H1 (cell line): ENCODE results near the gene CERCAM. TPM values are rescaled to one million over a fixed set of nuclear protein-coding genes. Genes with fewer than 3 reads are reported as not detected.

Source experiments
- CTCF ChIA-PET: fragments of 300-600 bp; sonication (Branson Sonifier 250); formaldehyde crosslinking; loops from one replicate; lab custom pipeline; 2021; ENCODE audit not compliant: partially characterized antibody; lab: Charles Lee
- POLR2A ChIA-PET: fragments of 300-600 bp; sonication (Branson Sonifier 250); formaldehyde crosslinking; loops from one replicate; lab custom pipeline; 2021; ENCODE audit warnings: inconsistent platforms; ENCODE audit not compliant: partially characterized antibody; lab: Charles Lee
- DNase-seq, 2 experiments: peaks; one replicate each; pipeline versions ENCODE4 v3.0.0 to v3.0.0-alpha.2; 2010 to 2022; ENCODE audit warnings: low spot score in 2 of 2, low read depth in 1 of 2, mixed read lengths in 1 of 2
- FAIRE-seq: peaks from 2 replicates; lab custom pipeline; 2011; peaks lifted over from hg19 to GRCh38; lab: Jason Lieb, UNC
- H2AFZ ChIP-seq: 2 replicates; pipeline ENCODE4 v1.8.1; 2012; ENCODE audit warnings: low read length, inconsistent platforms
- H2AK5ac ChIP-seq: 2 replicates; pipeline ENCODE4 v1.6.1; 2013; ENCODE audit warnings: low read depth, low read length
- H2BK120ac ChIP-seq: replicated peaks from 2 replicates; pipeline ENCODE3; 2013; ENCODE audit warnings: low read depth, low read length, inconsistent platforms
- H2BK12ac ChIP-seq: 2 replicates; pipeline ENCODE4 v1.6.1; 2013; ENCODE audit warnings: low read depth, low read length
- H2BK15ac ChIP-seq: 2 replicates; pipeline ENCODE4 v1.6.1; 2013; ENCODE audit warnings: low read length
- H2BK20ac ChIP-seq: 2 replicates; pipeline ENCODE4 v1.6.1; 2013; ENCODE audit warnings: low read length
- H2BK5ac ChIP-seq: 2 replicates; pipeline ENCODE4 v1.6.1; 2013; ENCODE audit warnings: low read depth, low read length
- H3K14ac ChIP-seq: 2 replicates; pipeline ENCODE4 v1.6.1; 2013; ENCODE audit warnings: inconsistent platforms; ENCODE audit not compliant: insufficient read length
- H3K18ac ChIP-seq: 2 replicates; pipeline ENCODE4 v1.6.1; 2013; ENCODE audit warnings: low read length; ENCODE audit errors: extremely low read depth
- H3K23ac ChIP-seq: 2 replicates; pipeline ENCODE4 v1.6.1; 2013; ENCODE audit warnings: inconsistent platforms; ENCODE audit not compliant: insufficient read length
- H3K23me2 ChIP-seq: 2 replicates; pipeline ENCODE4 v1.6.1; 2013; ENCODE audit warnings: low read depth, low read length
- H3K27ac ChIP-seq: 2 replicates; pipeline ENCODE4 v1.6.1; 2011; ENCODE audit warnings: low read depth, low read length, inconsistent platforms
- H3K27me3 ChIP-seq, 4 experiments: replicated peaks in 1 of 4; 1 replicate in 1 of 4; 2 replicates in 3 of 4; pipeline versions ENCODE4 v1.6.1 to v1.8.1; 2011 to 2013; ENCODE audit warnings: low read length in 3 of 4, mild to moderate bottlenecking in 3 of 4, inconsistent platforms in 2 of 4, mixed read lengths in 2 of 4, moderate library complexity in 1 of 4; ENCODE audit not compliant: control insufficient read depth in 3 of 4, insufficient read depth in 3 of 4; ENCODE audit errors: extremely low read depth in 1 of 4
- H3K36me3 ChIP-seq, 4 experiments: 2 replicates each; pipeline versions ENCODE4 v1.6.1 to v1.8.1; 2011 to 2013; ENCODE audit warnings: mild to moderate bottlenecking in 4 of 4, low read length in 3 of 4, moderate library complexity in 2 of 4, control low read depth in 1 of 4, inconsistent platforms in 1 of 4; ENCODE audit not compliant: insufficient read depth in 4 of 4, control insufficient read depth in 2 of 4
- H3K4ac ChIP-seq: replicated peaks from 2 replicates; pipeline ENCODE3; 2013; ENCODE audit warnings: low read length, low read depth, mixed read lengths, inconsistent platforms; ENCODE audit not compliant: insufficient read length
- H3K4me1 ChIP-seq, 4 experiments: replicated peaks in 1 of 4; 1 replicate in 1 of 4; 2 replicates in 3 of 4; pipeline versions ENCODE4 v1.6.1 to v1.8.1; 2011 to 2013; ENCODE audit warnings: low read length in 3 of 4, inconsistent platforms in 2 of 4, mixed read lengths in 1 of 4; ENCODE audit not compliant: insufficient read depth in 4 of 4, control insufficient read depth in 3 of 4
- H3K4me2 ChIP-seq, 2 experiments: 2 replicates each; pipeline versions ENCODE4 v1.6.1 to v1.8.1; 2011 to 2013; ENCODE audit warnings: low read depth in 2 of 2, low read length in 2 of 2, control low read depth in 1 of 2, inconsistent platforms in 1 of 2, mild to moderate bottlenecking in 1 of 2; ENCODE audit not compliant: insufficient read depth in 1 of 2
- H3K4me3 ChIP-seq, 4 experiments: fragments of 200-600, 300-600 bp in 1 of 4; sonication (generic), shearing (Covaris generic), sonication (Bioruptor Twin) in 1 of 4; 2 replicates each; pipeline versions ENCODE4 v1.5.1 to v1.8.1; 2011 to 2016; ENCODE audit warnings: low read length in 4 of 4, low read depth in 3 of 4, control low read depth in 2 of 4, inconsistent platforms in 2 of 4, mild to moderate bottlenecking in 2 of 4, mixed read lengths in 1 of 4, moderate library complexity in 1 of 4; ENCODE audit not compliant: insufficient read depth in 2 of 4; ENCODE audit errors: extremely low read depth in 1 of 4
- H3K56ac ChIP-seq: replicated peaks from 2 replicates; pipeline ENCODE3; 2013; ENCODE audit warnings: low read depth, mild to moderate bottlenecking, mixed read lengths, low read length, inconsistent platforms; ENCODE audit not compliant: insufficient read length
- H3K79me1 ChIP-seq: 2 replicates; pipeline ENCODE4 v1.6.1; 2013; ENCODE audit warnings: low read depth, low read length, control low read depth
- H3K79me2 ChIP-seq, 2 experiments: 2 replicates each; pipeline versions ENCODE4 v1.6.1 to v1.8.1; 2012 to 2013; ENCODE audit warnings: low read length in 2 of 2, mild to moderate bottlenecking in 2 of 2, inconsistent platforms in 1 of 2; ENCODE audit not compliant: insufficient read depth in 2 of 2, control insufficient read depth in 1 of 2
- H3K9ac ChIP-seq, 4 experiments: replicated peaks in 1 of 4; 1 replicate in 1 of 4; 2 replicates in 3 of 4; pipeline versions ENCODE4 v1.6.1 to v1.8.1; 2011 to 2013; ENCODE audit warnings: low read depth in 3 of 4, low read length in 3 of 4, control low read depth in 2 of 4, mild to moderate bottlenecking in 2 of 4, moderate library complexity in 2 of 4, inconsistent platforms in 1 of 4; ENCODE audit errors: extremely low read depth in 1 of 4
- H3K9me3 ChIP-seq, 2 experiments: 2 replicates each; pipeline versions ENCODE4 v1.6.1 to v1.8.1; 2012 to 2013; ENCODE audit warnings: mild to moderate bottlenecking in 2 of 2, moderate library complexity in 2 of 2, control low read depth in 1 of 2, inconsistent platforms in 1 of 2, low read depth in 1 of 2, low read length in 1 of 2, mixed read lengths in 1 of 2; ENCODE audit not compliant: insufficient read depth in 2 of 2
- H4K20me1 ChIP-seq, 2 experiments: replicated peaks in 1 of 2; 2 replicates each; pipeline versions ENCODE3 to v1.8.1; 2011 to 2013; ENCODE audit warnings: inconsistent platforms in 2 of 2, low read length in 2 of 2, mild to moderate bottlenecking in 1 of 2; ENCODE audit not compliant: insufficient read depth in 2 of 2, control insufficient read depth in 1 of 2
- H4K5ac ChIP-seq: 2 replicates; pipeline ENCODE4 v1.6.1; 2013; ENCODE audit warnings: low read length, low read depth, mixed read lengths, inconsistent platforms; ENCODE audit not compliant: insufficient read length
- H4K8ac ChIP-seq: 2 replicates; pipeline ENCODE4 v1.8.0; 2013; ENCODE audit warnings: mild to moderate bottlenecking, moderate library complexity, low read length, inconsistent platforms; ENCODE audit not compliant: insufficient read depth; ENCODE audit errors: extremely low read depth
- H4K91ac ChIP-seq: replicated peaks from 2 replicates; pipeline ENCODE3; 2013; ENCODE audit warnings: low read length, mixed read lengths, inconsistent platforms; ENCODE audit not compliant: insufficient read length
- CHD1 ChIP-seq: IDR thresholded peaks from 2 replicates; pipeline ENCODE4 v1.6.1; 2012; ENCODE audit warnings: low read depth, low read length, improper control_type of control experiment
- CREB1 ChIP-seq: IDR thresholded peaks from 2 replicates; pipeline ENCODE4 v1.6.1; 2012; ENCODE audit warnings: inconsistent platforms
- E2F6 ChIP-seq: IDR thresholded peaks from 2 replicates; pipeline ENCODE4 v1.6.1; 2012; ENCODE audit warnings: inconsistent platforms
- EP300 ChIP-seq, 2 experiments: IDR thresholded peaks; 1 replicate in 1 of 2; 2 replicates in 1 of 2; pipeline ENCODE4 v1.6.1; 2011 to 2012; ENCODE audit warnings: low read depth in 2 of 2, low read length in 2 of 2, mild to moderate bottlenecking in 2 of 2, borderline replicate concordance in 1 of 2, inconsistent platforms in 1 of 2, moderate library complexity in 1 of 2
- FOSL1 ChIP-seq: IDR thresholded peaks from 2 replicates; pipeline ENCODE4 v1.6.1; 2011; ENCODE audit warnings: mild to moderate bottlenecking, low read depth, low read length, moderate library complexity; ENCODE audit not compliant: insufficient read depth
- GTF2F1 ChIP-seq: IDR thresholded peaks from 2 replicates; pipeline ENCODE4 v1.6.1; 2012; ENCODE audit warnings: low read depth, low read length, improper control_type of control experiment, borderline replicate concordance
- HDAC2 ChIP-seq, 2 experiments: fragments of 300-600 bp in 1 of 2; sonication (generic) in 1 of 2; IDR thresholded peaks; 2 replicates each; pipeline ENCODE4 v1.6.1; 2011 to 2012; ENCODE audit warnings: low read depth in 2 of 2, low read length in 2 of 2, mild to moderate bottlenecking in 2 of 2, moderate library complexity in 2 of 2, borderline replicate concordance in 1 of 2, inconsistent platforms in 1 of 2
- POU5F1 ChIP-seq: IDR thresholded peaks from 2 replicates; pipeline ENCODE4 v1.6.1; 2011; ENCODE audit warnings: low read depth, mild to moderate bottlenecking, low read length, moderate library complexity
- SAP30 ChIP-seq: fragments of 300-600 bp; sonication (generic); IDR thresholded peaks from 2 replicates; pipeline ENCODE4 v1.7.1; 2012; ENCODE audit warnings: low read length, moderate library complexity, mild to moderate bottlenecking, inconsistent platforms; ENCODE audit not compliant: insufficient read depth, insufficient replicate concordance
- TAF1 ChIP-seq: IDR thresholded peaks from 2 replicates; pipeline ENCODE4 v1.6.1; 2011; ENCODE audit warnings: mild to moderate bottlenecking, low read depth, low read length
- WGBS, 2 experiments: shearing (Covaris generic) in 1 of 2; methylation state at CpG; one replicate each; pipeline versions ENCODE4 v1.1.6 to v1.1.7; 2013 to 2015; ENCODE audit warnings: low lambda C conversion rate in 2 of 2, mixed read lengths in 2 of 2, inconsistent platforms in 1 of 2, low coverage in 1 of 2, missing lambda C conversion rate in 1 of 2; ENCODE audit not compliant: insufficient replicate concordance in 2 of 2, insufficient coverage in 1 of 2, insufficient read length in 1 of 2; ENCODE audit errors: extremely low coverage in 1 of 2, missing lambda C conversion rate in 1 of 2; 5-methylcytosine and 5-hydroxymethylcytosine counted together
- polyA plus RNA-seq, 7 experiments: library from polyadenylated mRNA; depleted of rRNA in 3 of 7; stranded (reverse) in 5 of 7; unstranded in 2 of 7; fragments of >200 nt in 5 of 7; fragments of 200-250 nt in 2 of 7; gene quantifications; 1 replicate in 5 of 7; 2 replicates in 1 of 7; 4 replicates in 1 of 7; pipeline versions ENCODE4 v1.2.1 to v1.2.3, GENCODE V29; 2011 to 2013; ENCODE audit warnings: missing spikeins in 2 of 7, mixed read lengths in 2 of 7
- total RNA-seq: library from RNA; stranded (reverse); fragmentation: NEBNext Ultra II Directional; extraction: Animal tissue kit (Norgen Biotek cat#: 25700); gene quantifications from 2 replicates; pipeline ENCODE4 v1.2.1, GENCODE V29; 2021
- TF ChIP-seq, protein P1 (sequence below): IDR thresholded peaks from 2 replicates; pipeline ENCODE4 v1.6.1; 2012; ENCODE audit warnings: low read length, inconsistent platforms

The CERCAM gene
- total and polyA plus RNA-seq, 2 of the 8 experiments (the other 6 are each of a cell fraction or from before 2014, with no cell fraction given): 3.1 to 5.2 TPM

DNA sequence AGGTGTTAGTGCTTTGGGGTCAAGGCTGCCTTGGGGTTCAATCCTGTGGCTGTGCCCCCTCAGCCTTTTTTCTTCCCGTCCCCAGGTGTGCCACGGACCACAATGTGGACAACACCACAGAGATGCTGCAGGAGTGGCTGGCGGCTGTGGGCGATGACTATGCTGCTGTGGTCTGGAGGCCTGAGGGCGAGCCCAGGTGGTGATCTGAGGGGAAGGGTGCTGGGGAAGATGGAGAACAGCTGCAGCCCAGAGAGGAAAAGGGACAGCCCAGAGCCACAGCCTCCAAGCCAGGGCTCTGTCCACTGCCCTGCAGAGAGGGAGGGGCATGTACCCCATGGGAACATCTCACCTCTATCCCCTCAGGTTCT is 2.1 kb downstream of the CERCAM start:
- ChIA-PET CTCF (interaction anchor here (0.7 to 5.9 kb wide), 8 partner anchors 10 to 60 kb away, joined by 3 to 40 read pairs (median 4); no protein-coding TSS in a partner anchor), POLR2A (interaction anchor here (0.6 to 1.3 kb wide), 2 partner anchors 33 to 69 kb away, joined by 3 read pairs; no protein-coding TSS in a partner anchor)
- no peak overlapping the region for H3K4ac ChIP-seq
- no peaks in the 10 kb centered on the region for H4K20me1 ChIP-seq
- H4K5ac ChIP-seq: no peak overlapping the region
- H3K23me2 ChIP-seq: peaks cover 6% of the 10 kb centered on the region; the same call in 1 of the 2 replicates
- no peak overlapping the region for H2AK5ac ChIP-seq
- no peaks in the 10 kb centered on the region for H3K9me3 ChIP-seq
- H2BK120ac ChIP-seq: no peak overlapping the region
- no peak overlapping the region for H2BK5ac ChIP-seq
- H2BK12ac ChIP-seq: no peak overlapping the region; the same call in 1 of the 2 replicates
- no peak overlapping the region for H3K14ac ChIP-seq
- DNase-seq: no peak
- no peak overlapping the region for H3K23ac ChIP-seq
- H3K4me2 ChIP-seq: no peak overlapping the region
- H3K4me1 ChIP-seq: peaks cover 0 to 9% (median 5%) of the 10 kb centered on the region in 4 experiments; a peak in 4 of 7 replicates
- H3K79me2 ChIP-seq: no peaks in the 10 kb centered on the region
- H3K27me3 ChIP-seq: peaks cover 5 to 39% (median 31%) of the 10 kb centered on the region in 4 experiments; a peak in 6 of 7 replicates
- H2BK15ac ChIP-seq: no peak overlapping the region
- no peak overlapping the region for H4K91ac ChIP-seq
- no peak overlapping the region for H4K8ac ChIP-seq
- no peak overlapping the region for H2AFZ ChIP-seq
- no peaks in the 10 kb centered on the region for H3K79me1 ChIP-seq
- H3K9ac ChIP-seq: no peak overlapping the region
- H3K4me3 ChIP-seq: no peak overlapping the region
- no peak overlapping the region for H3K27ac ChIP-seq
- H3K18ac ChIP-seq: no peak overlapping the region
- 80% methylated on average over 5 of the region's 5 CpGs; no CpG with 5 or more reads in 1 of the 2 experiments for WGBS, 2 experiments
- no peaks in the 10 kb centered on the region for H3K36me3 ChIP-seq
- no peak overlapping the region for H3K56ac ChIP-seq
- FAIRE-seq: no peak
- H2BK20ac ChIP-seq: no peak overlapping the region
- TF ChIP-seq FOSL1: no peak
- no peak for TF ChIP-seq CREB1
- no peak for TF ChIP-seq HDAC2 (IDR thresholded peaks at IDR 0.05; ENCODE audit: borderline replicate concordance in 1 of 2, low read depth in 2 of 2, low read length in 2 of 2)
- no peak for TF ChIP-seq SAP30
- TF ChIP-seq EP300 (IDR thresholded peaks at IDR 0.05; ENCODE audit: borderline replicate concordance in 1 of 2, low read depth in 2 of 2, low read length in 2 of 2): no peak
- no peak for TF ChIP-seq POU5F1
- TF ChIP-seq, protein P1, sequence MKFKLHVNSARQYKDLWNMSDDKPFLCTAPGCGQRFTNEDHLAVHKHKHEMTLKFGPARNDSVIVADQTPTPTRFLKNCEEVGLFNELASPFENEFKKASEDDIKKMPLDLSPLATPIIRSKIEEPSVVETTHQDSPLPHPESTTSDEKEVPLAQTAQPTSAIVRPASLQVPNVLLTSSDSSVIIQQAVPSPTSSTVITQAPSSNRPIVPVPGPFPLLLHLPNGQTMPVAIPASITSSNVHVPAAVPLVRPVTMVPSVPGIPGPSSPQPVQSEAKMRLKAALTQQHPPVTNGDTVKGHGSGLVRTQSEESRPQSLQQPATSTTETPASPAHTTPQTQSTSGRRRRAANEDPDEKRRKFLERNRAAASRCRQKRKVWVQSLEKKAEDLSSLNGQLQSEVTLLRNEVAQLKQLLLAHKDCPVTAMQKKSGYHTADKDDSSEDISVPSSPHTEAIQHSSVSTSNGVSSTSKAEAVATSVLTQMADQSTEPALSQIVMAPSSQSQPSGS: no peak
- TF ChIP-seq E2F6: no peak
- no peak for TF ChIP-seq GTF2F1
- TF ChIP-seq TAF1: no peak
- no peak for TF ChIP-seq CHD1
